GM04503 (cell line): ENCODE data around the gene MZT2B.
"Not testable (repeated sequence)": the region's sequence is repeated elsewhere in the genome, so short reads cannot be mapped to it uniquely, and the experiment has no call there.

Source experiments
- DNase-seq: peaks from one replicate; pipeline ENCODE4 v3.0.0-alpha.2; 2012; ENCODE audit warnings: low read depth

The MZT2B gene

GRCh38 chr2:130219147-130219546 is 37.1 kb downstream of the MZT2B start:
- DNase-seq = not testable (repeated sequence)

- not testable (repeated sequence) for DNase-seq
Observed at GRCh38 chr2:130220505-130220904, 38.4 kb downstream of the MZT2B start.

- not testable (repeated sequence) for DNase-seq
Observed at GRCh38 chr2:130222523-130222922, 40.5 kb downstream of the MZT2B start.

GRCh38 chr2:130228005-130228404 is 45.9 kb downstream of the MZT2B start:
- DNase-seq = not testable (repeated sequence)

- DNase-seq = not testable (repeated sequence)
Observed at GRCh38 chr2:130228467-130229160, 46.6 kb downstream of the MZT2B start.

- DNase-seq = not testable (repeated sequence)
Observed at GRCh38 chr2:130229161-130229510, 47.1 kb downstream of the MZT2B start.

- not testable (repeated sequence) for DNase-seq
Observed at GRCh38 chr2:130230376-130230775, 48.3 kb downstream of the MZT2B start.

- DNase-seq = not testable (repeated sequence)
Observed at GRCh38 chr2:130230907-130231306, 48.8 kb downstream of the MZT2B start.

GRCh38 chr2:130231656-130232055 is 49.6 kb downstream of the MZT2B start:
- no peak for DNase-seq

GRCh38 chr2:130233066-130233465 is 51.0 kb downstream of the MZT2B start:
- not testable (repeated sequence) for DNase-seq

GRCh38 chr2:130239581-130239980 is 57.5 kb downstream of the MZT2B start:
- not testable (repeated sequence) for DNase-seq
